Activated CD8-positive, alpha-beta T cell treated with anti-CD3 and anti-CD28 coated beads, Interleukin-2, amount 10 ng/mL, durations not matched to agents 7 days and 5 days (primary cell): Measurements from ENCODE around the gene GGT1. TPM values are rescaled to one million over a fixed set of nuclear protein-coding genes. Genes with fewer than 3 reads are reported as not detected.
"Not testable (repeated sequence)": the region's sequence is repeated elsewhere in the genome, so short reads cannot be mapped to it uniquely, and the experiment has no call there.

Source experiments
- ATAC-seq: fragments of 150-1000 bp; cut with Tn5 transposase; one replicate; pipeline ENCODE4 v1.10.0; 2021; ENCODE audit warnings: moderate library complexity
- CTCF ChIA-PET: fragments of 350-600 bp; sonication (Branson Sonifier 250); formaldehyde crosslinking; loops from one replicate; lab custom pipeline; 2021; ENCODE audit warnings: antibody characterized with exemption; lab: Charles Lee
- POLR2A ChIA-PET: fragments of 350-600 bp; sonication (Branson Sonifier 250); formaldehyde crosslinking; loops from one replicate; lab custom pipeline; 2021; ENCODE audit warnings: antibody characterized with exemption; lab: Charles Lee
- DNase-seq: peaks from one replicate; pipeline ENCODE4 v3.0.0-alpha.2; 2020
- H3K27ac Mint-ChIP-seq: one replicate; pipeline ENCODE4 v1.8.0; 2021; ENCODE audit warnings: mild to moderate bottlenecking, mixed read lengths
- H3K27me3 Mint-ChIP-seq: one replicate; pipeline ENCODE4 v1.8.0; 2021; ENCODE audit warnings: low read depth, mixed read lengths
- H3K36me3 Mint-ChIP-seq: one replicate; pipeline ENCODE4 v1.8.0; 2021; ENCODE audit warnings: low read depth, mixed read lengths
- H3K4me1 Mint-ChIP-seq: one replicate; pipeline ENCODE4 v1.8.0; 2021; ENCODE audit warnings: low read depth, mixed read lengths
- H3K4me3 Mint-ChIP-seq: one replicate; pipeline ENCODE4 v1.8.0; 2021; ENCODE audit warnings: mild to moderate bottlenecking, mixed read lengths
- H3K9me3 Mint-ChIP-seq: one replicate; pipeline ENCODE4 v1.8.0; 2022; ENCODE audit warnings: mixed read lengths; ENCODE audit not compliant: insufficient read depth
- total RNA-seq, 2 experiments: library from RNA; stranded (reverse); gene quantifications; one replicate each; pipeline ENCODE4 v1.2.3, GENCODE V29; 2021

The GGT1 gene
- total RNA-seq, 2 experiments from 2014 or later: 20.0 to 23.6 TPM

GRCh38 chr22:24593836-24594568 lies 9.0 kb upstream of the GGT1 start:
- no peaks in the 10 kb centered on the region for H3K9me3 Mint-ChIP-seq

GRCh38 chr22:24594569-24595120 lies 8.3 kb upstream of the GGT1 start:
- POLR2A ChIA-PET: interaction anchor here (0.8 kb wide), 1 partner anchor 13 kb away, joined by 3 read pairs; no protein-coding TSS in a partner anchor
- peaks cover 3% of the 10 kb centered on the region for H3K27me3 Mint-ChIP-seq
- CTCF ChIA-PET: no interaction called here

More at GRCh38 chr22:24593836-24594568, 9.0 kb upstream of the GGT1 start:
- Mint-ChIP-seq H3K4me1 (peaks cover 15% of the 10 kb centered on the region), H3K4me3 (no peak overlapping the region), H3K27ac (no peak overlapping the region), H3K36me3 (no peaks in the 10 kb centered on the region), H3K27me3 (peaks cover 3% of the 10 kb centered on the region)
- ATAC-seq (no peak), DNase-seq (no peak)
- CTCF ChIA-PET: no interaction called here
- POLR2A ChIA-PET: interaction anchor here (0.6 kb wide), 1 partner anchor 267 kb away, joined by 3 read pairs; no protein-coding TSS in a partner anchor

GRCh38 chr22:24595228-24595627 lies 7.8 kb upstream of the GGT1 start:
- POLR2A ChIA-PET: interaction anchor here (0.8 kb wide), 1 partner anchor 12 kb away, joined by 3 read pairs; no protein-coding TSS in a partner anchor
- no peaks in the 10 kb centered on the region for H3K36me3 Mint-ChIP-seq
- ATAC-seq (no peak), DNase-seq (no peak)
- peaks cover 3% of the 10 kb centered on the region for H3K27me3 Mint-ChIP-seq
- H3K9me3 Mint-ChIP-seq: no peaks in the 10 kb centered on the region
- H3K27ac Mint-ChIP-seq: no peak overlapping the region
- peaks cover 15% of the 10 kb centered on the region for H3K4me1 Mint-ChIP-seq
- no peak overlapping the region for H3K4me3 Mint-ChIP-seq
- CTCF ChIA-PET: no interaction called here

More at GRCh38 chr22:24594569-24595120, 8.3 kb upstream of the GGT1 start:
- Mint-ChIP-seq H3K27ac (no peak overlapping the region), H3K4me3 (no peak overlapping the region), H3K36me3 (no peaks in the 10 kb centered on the region), H3K9me3 (no peaks in the 10 kb centered on the region), H3K4me1 (peaks cover 15% of the 10 kb centered on the region)
- no peak for DNase-seq
- ATAC-seq: no peak

GRCh38 chr22:24595863-24596262 lies 7.1 kb upstream of the GGT1 start:
- no peak for ATAC-seq
- ChIA-PET CTCF (no interaction called here), POLR2A (no interaction called here)
- Mint-ChIP-seq H3K4me3 (no peak overlapping the region), H3K36me3 (no peaks in the 10 kb centered on the region), H3K9me3 (no peaks in the 10 kb centered on the region), H3K27me3 (peaks cover 3% of the 10 kb centered on the region), H3K27ac (no peak overlapping the region), H3K4me1 (peaks cover 19% of the 10 kb centered on the region)
- no peak for DNase-seq

- DNase-seq, CTCF ChIA-PET, H3K4me3 Mint-ChIP-seq, H3K9me3 Mint-ChIP-seq, POLR2A ChIA-PET, H3K27ac Mint-ChIP-seq, ATAC-seq, H3K36me3 Mint-ChIP-seq, H3K27me3 Mint-ChIP-seq: not testable (repeated sequence)
- H3K4me1 Mint-ChIP-seq: peaks cover 29% of the 10 kb centered on the region
Measured at GRCh38 chr22:24597076-24597475, 5.9 kb upstream of the GGT1 start.

- H3K9me3 Mint-ChIP-seq: no peaks in the 10 kb centered on the region
- ChIA-PET CTCF (no interaction called here), POLR2A (no interaction called here)
- H3K27me3 Mint-ChIP-seq: no peaks in the 10 kb centered on the region
- H3K4me3 Mint-ChIP-seq: no peak overlapping the region
- H3K27ac Mint-ChIP-seq: peak overlapping the region; percentile 51
- DNase-seq: no peak
- peaks cover 44% of the 10 kb centered on the region for H3K4me1 Mint-ChIP-seq
- no peaks in the 10 kb centered on the region for H3K36me3 Mint-ChIP-seq
- no peak for ATAC-seq
Measured at GRCh38 chr22:24599514-24599913, 3.5 kb upstream of the GGT1 start.

GRCh38 chr22:24599958-24600715 lies 2.9 kb upstream of the GGT1 start:
- H3K36me3 Mint-ChIP-seq, POLR2A ChIA-PET, ATAC-seq, H3K4me3 Mint-ChIP-seq, H3K9me3 Mint-ChIP-seq, DNase-seq, H3K27me3 Mint-ChIP-seq, CTCF ChIA-PET: not testable (repeated sequence)
- Mint-ChIP-seq H3K4me1 (peaks cover 47% of the 10 kb centered on the region), H3K27ac (peak overlapping the region; percentile 51)

- H3K9me3 Mint-ChIP-seq: no peaks in the 10 kb centered on the region
- POLR2A ChIA-PET: interaction anchor here (0.6 kb wide), 1 partner anchor 13 kb away, joined by 3 read pairs; no protein-coding TSS in a partner anchor
- no peak overlapping the region for H3K4me3 Mint-ChIP-seq
- H3K27ac Mint-ChIP-seq: peak overlapping the region; percentile 49
- no peaks in the 10 kb centered on the region for H3K27me3 Mint-ChIP-seq
- DNase-seq: peak; percentile 59
- H3K36me3 Mint-ChIP-seq: no peaks in the 10 kb centered on the region
- H3K4me1 Mint-ChIP-seq: peaks cover 51% of the 10 kb centered on the region
- CTCF ChIA-PET: no interaction called here
- no peak for ATAC-seq
Measured at GRCh38 chr22:24601217-24602104, 1.5 kb upstream of the GGT1 start.

- H3K4me1 Mint-ChIP-seq: peaks cover 52% of the 10 kb centered on the region
- H3K27me3 Mint-ChIP-seq, H3K9me3 Mint-ChIP-seq, DNase-seq, H3K27ac Mint-ChIP-seq, POLR2A ChIA-PET, H3K36me3 Mint-ChIP-seq, ATAC-seq, H3K4me3 Mint-ChIP-seq, CTCF ChIA-PET: not testable (repeated sequence)
Measured at GRCh38 chr22:24602105-24602749, 766 bp upstream of the GGT1 start.

- H3K9me3 Mint-ChIP-seq, POLR2A ChIA-PET, H3K36me3 Mint-ChIP-seq, H3K27me3 Mint-ChIP-seq, CTCF ChIA-PET: not testable (repeated sequence)
- Mint-ChIP-seq H3K27ac (peak overlapping the region; percentile 82), H3K4me3 (peak overlapping the region; percentile 67), H3K4me1 (peaks cover 61% of the 10 kb centered on the region)
- DNase-seq (peak; percentile 54), ATAC-seq (peak; percentile 65)
Measured at GRCh38 chr22:24603770-24604629, 1.0 kb downstream of the GGT1 start.
